IPS DF 4.7 (cell line): ENCODE results near the gene PTPRM.
"Not testable (repeated sequence)": the region's sequence is repeated elsewhere in the genome, so short reads cannot be mapped to it uniquely, and the experiment has no call there.

Source experiments
- DNase-seq: peaks from one replicate; pipeline ENCODE4 v3.0.0-alpha.2; 2013; ENCODE audit warnings: low spot score; ENCODE audit errors: extremely low read depth

The PTPRM gene

DNA sequence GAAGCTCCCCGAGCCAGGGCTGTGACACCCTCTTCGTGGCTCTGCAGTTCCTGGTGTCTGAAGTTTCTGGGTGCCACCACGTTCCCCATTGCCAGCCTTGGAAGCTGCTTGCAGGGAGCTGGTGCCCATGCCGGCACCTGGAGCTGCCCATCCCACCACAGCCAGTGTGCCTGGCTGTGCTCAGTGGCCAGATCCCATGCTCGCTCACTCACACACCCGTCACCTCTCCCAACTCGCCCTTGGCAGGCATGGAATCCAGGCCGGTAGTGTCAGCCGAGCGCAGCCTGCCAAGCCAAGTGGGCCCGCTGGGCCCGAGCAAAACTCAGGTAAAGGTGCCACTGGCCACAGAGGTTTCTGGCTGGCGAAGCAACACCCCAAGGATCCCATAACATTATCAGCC lies 370.2 kb downstream of the PTPRM start:
- no peak for DNase-seq

DNA sequence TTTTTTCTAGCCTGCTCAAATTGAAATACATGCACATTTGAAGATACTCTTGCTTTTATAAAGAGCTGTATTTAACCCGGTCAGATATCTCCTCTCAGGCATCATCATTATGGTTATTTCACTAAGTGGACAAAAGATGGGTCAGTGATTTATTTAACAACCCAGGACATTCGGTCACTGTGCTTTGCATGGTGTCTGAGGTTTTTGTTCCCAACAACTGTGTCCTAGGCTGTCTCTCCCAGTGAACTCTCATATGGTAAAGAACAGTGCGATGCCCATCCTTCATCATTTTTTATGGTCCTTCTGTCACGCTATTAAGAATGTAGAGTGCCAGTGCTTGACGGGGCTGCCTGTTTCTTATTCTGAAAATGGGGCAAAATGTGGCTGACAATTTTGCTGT lies 372.4 kb downstream of the PTPRM start:
- no peak for DNase-seq

DNA sequence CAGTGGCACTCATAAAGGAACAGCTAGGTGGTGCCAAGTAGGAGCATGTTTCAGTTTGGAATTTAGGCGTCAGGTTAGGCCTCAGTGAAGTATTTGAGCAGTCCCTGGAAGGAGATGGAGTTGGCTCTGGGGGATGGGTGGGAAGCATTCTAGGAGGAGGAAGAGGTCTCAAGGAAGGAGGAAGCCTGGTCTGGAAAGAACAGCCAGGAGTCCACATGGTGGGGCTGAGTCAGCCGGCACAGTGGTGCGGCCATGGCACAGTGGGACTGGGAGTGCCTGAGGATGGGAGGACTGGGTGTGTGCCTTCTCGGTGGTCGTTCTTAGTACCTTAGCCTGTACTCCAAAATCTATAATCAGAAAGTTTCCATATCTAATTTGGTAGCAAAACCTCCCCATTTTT lies 373.3 kb downstream of the PTPRM start:
- DNase-seq = no peak

DNA sequence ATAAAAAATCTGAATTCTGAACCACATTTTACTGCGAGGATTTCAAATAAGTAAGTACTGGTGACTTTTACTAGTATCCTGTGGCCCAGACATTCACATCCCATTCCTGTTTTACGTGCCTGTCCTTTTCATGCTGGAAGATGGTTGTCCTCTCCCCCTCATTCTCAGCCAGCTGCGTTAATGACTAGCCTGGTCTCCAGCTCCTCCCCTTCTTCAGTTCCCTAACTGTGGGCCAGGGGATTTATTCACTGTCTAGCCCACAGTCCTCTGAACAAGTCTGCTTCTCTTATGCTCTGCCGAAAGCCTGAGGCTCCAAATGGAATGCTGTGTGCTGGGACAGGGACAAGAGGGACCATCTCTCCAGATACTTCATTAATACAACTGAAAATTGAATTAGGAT lies 373.9 kb downstream of the PTPRM start:
- no peak for DNase-seq

DNA sequence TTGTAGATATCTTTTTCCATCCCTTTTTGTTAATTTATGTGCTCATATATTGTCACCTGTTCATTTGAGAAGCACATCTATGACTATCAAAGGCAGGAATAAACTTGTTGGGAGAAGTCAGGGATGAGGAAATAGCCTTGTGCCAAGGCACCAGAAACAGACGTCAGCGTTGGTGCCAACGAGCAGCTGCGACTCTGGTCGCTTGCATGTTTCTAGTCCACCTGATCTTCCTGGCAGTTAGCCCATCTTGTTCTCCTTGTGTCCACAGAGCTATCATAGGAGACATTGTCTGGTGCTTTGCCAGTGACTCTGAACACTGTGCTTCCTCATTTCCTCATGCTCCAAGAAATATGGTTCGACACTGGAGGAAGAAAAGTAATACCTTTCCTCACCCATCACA lies 374.4 kb downstream of the PTPRM start:
- no peak for DNase-seq

DNA sequence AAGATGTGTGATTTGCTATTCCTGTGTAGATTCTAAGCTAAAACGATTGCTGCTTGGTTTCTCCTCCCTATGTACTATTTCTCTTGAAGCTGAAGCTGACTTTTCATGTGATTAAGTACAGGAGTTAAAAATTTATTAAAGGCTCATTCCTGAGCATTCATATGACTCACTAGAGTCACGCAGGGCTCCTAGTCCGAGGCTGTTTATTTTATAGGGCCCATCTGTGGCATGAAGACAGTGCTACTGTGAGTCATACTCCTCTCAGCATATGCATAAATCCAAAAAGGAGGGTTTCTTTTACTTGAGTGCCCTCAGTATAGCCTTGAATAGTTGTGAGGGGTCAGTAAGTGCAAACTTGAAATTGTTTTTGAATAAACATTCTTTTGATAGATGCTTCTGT lies 378.8 kb downstream of the PTPRM start:
- DNase-seq = no peak

DNA sequence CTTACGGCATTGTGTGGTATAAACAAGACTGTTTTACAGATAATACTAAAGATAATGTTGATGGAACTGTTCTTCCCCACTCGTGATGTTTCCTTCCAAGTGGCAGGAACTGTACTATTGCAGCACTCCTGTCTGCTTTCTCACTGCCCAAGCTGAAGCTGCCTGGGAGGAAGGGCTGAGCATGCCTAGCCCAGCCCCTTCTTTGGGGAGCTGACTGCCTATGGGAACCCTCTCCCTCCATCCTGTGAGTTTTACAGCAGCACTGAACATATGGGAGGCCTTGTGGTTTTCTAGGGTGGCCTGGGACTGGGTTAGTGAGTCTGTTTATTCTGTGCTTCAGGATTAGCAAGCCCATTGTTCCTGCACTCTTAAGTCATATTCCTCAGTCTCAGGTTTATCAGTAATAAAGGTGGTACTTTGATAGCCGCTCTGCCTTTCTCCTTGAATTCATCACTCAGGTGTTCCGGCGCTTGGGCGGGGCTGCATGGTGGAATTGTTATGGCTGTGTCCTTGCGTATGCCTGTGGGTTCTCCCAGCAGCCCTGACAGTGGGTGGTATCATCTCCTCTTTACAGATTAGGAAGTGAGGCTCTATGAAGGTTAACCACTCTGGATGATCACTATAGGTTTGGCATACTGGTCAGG lies 379.7 kb downstream of the PTPRM start:
- DNase-seq = no peak

DNA sequence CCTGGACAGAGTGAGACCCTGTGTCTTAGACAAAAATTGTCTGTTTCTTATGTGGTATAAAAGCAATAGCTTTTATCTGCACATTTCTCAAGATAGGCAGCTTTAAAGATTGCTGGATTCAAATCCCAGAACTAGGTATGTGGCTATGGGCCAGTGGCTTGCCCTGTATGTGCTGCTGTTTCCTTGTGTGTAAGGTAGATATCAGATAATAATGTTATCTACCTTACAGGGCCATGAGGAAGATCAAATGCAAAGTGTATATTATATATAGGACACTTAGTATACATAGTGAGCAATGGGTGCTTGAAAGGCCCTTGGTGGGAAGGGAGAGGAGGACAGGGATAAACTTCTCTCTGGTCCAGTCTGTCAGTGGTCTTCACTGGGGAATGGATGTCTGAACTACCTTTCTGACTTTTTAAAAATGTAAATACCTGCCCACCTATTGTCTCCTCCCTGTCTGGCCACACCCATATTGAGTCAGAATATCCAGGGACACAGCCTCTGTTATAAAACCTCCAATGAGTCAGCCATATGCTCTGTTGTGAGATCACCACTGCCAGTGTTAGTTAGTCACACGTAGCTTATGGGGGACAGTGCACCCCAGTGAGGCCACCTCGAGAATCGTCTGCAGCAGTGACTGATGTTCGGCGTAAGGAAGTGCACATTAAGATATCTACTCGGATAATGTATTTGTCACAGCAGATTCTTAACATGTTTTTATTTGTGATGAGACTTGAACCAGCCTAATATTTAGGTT lies 383.4 kb downstream of the PTPRM start:
- DNase-seq = no peak

DNA sequence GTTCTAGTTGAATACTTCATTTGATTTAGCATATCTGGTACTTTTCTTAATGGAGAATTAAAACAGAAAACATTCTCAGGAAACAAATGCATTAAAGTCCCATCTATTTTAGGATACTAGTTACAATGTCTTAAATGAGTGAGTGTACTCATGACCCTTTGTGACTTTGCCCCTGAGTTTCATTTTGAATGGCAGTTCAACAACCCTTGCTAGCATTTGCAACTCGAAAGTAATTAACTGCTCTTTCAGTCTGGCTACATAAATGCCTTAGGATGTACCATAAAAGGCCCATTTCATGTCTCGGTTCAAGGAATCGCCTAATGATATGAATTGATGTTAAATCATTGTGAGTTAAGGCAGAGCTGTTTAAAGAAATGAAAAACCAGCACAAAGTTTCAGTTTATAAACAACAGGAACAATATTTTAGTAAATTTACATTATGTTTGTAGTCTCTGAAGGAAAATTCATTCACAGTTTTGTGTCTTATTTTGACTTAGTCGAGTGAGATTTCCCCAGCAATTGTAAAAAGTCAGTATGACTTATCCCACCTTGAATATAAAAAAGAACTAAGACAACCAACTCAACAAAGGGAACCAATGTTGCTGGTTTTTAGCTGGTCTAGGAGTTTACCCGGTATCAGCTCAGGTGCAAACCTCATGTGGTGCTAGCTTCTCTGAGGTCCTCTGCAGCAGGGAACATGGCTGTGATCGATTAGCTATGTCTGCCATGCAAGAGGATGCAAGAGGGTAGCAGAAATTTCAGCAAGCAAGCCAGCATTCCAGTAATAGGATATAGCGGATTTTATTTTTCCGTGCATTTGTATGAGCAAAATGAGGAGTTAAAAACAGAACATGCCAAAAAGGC lies 386.2 kb downstream of the PTPRM start:
- DNase-seq = no peak

DNA sequence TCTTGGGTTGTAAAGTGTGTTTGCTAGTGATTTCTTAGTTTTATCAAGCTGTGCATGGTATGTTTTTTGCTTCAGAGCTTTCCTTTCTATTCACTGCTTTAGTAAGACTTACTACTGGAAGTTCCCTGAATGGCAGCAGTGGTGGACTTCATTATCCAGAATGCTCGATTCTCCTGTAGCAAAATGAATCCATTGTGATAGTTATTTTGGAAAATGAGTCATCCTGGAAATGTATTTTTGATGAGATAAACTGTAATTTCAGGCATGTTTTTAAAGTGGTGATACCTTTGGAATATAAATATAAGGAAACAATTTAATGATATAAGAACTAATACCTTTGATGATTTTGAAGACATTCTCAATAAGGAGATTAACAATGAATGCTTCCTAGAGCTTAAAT lies 387.1 kb downstream of the PTPRM start:
- DNase-seq = no peak

DNA sequence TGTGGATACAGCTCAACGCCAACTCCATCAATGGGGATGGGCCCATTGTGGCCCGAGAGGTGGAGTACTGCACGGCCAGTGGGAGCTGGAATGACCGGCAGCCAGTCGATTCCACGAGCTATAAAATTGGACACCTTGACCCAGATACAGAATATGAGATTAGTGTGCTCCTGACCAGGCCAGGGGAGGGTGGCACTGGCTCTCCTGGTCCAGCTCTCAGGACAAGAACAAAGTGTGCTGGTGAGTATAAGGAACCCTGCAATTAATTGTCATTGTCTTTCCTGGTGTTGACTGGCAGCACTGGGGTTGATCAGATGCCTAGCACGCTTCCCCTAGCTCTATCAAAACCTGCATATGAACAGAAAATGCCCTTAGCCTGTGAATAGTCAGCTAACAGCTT lies 388.1 kb downstream of the PTPRM start:
- DNase-seq = no peak

DNA sequence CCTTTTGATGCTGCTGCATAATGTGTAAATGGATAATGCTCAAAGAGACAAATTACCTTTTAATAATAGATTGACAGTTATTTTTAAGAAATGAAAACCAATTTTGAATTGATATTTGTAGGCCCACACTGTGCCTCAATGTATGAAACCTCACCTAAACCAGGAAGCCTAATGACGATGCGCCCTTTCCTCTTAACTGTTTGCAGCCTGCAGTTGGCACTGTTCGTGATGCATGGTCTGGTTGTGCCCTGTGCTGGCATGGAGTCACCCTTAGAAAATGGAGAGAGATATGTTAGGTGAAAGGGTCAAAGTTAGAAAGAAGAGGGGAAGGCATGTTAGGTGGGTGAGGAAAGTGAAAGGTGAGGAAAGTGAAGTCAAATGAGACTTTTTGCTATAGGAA lies 390.2 kb downstream of the PTPRM start:
- DNase-seq = no peak

DNA sequence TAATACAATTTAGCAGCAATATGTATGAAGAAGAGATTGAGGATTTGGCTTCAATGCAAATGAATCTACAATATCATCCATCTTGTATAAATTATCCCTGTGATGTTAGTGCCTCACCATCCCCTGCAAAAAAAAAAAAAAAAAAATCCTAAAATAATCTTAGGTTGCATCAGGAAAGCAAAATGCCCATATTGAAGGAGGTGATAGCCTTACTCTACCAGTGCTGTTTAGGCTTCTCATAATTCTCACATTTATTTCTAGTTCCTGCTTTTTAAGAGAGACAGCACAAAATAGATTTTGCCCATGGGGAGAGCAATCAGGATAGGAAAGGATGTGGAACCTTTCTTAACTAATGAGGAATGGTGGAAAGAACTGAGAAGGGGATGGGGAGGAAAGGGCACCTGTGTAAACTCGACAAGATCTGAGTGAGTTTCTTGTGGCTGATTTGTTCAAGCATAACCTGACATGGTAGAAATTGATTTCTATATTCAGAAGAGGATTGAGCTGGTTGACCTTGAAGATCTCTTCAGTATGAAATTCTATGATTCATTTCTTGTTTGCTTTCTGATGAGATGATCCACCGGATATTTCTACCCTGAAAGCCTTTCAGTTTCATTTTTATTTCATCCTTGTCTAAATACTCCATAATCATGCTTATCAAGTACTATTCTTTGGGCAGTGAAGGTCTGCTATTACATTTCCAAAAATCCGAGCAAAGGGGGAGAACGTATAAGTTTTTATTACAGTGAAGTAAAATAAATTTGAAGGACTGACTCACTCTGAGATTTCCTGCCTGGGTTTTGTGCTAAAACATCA lies 391.2 kb downstream of the PTPRM start:
- no peak for DNase-seq

DNA sequence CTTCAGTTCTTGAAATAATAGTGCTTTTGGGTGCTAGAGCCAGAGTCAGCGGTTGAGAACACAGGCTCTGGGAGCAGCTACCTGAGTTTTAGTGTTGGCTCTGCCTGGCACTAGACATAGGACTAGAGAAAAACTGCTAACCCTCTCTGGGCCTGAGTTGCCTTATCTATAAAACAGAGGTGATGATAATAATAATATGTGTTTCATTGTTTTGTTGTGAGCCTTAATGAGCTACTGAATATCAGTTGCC lies 391.7 kb downstream of the PTPRM start:
- DNase-seq = no peak

DNA sequence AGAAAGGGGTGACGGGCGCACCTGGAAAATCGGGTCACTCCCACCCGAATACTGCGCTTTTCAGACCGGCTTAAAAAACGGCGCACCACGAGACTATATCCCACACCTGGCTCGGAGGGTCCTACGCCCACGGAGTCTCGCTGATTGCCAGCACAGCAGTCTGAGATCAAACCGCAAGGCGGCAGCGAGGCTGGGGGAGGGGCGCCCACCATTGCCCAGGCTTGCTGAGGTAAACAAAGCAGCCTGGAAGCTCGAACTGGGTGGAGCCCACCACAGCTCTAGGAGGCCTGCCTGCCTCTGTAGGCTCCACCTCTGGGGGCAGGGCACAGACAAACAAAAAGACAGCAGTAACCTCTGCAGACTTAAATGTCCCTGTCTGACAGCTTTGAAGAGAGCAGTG lies 399.6 kb downstream of the PTPRM start:
- not testable (repeated sequence) for DNase-seq

DNA sequence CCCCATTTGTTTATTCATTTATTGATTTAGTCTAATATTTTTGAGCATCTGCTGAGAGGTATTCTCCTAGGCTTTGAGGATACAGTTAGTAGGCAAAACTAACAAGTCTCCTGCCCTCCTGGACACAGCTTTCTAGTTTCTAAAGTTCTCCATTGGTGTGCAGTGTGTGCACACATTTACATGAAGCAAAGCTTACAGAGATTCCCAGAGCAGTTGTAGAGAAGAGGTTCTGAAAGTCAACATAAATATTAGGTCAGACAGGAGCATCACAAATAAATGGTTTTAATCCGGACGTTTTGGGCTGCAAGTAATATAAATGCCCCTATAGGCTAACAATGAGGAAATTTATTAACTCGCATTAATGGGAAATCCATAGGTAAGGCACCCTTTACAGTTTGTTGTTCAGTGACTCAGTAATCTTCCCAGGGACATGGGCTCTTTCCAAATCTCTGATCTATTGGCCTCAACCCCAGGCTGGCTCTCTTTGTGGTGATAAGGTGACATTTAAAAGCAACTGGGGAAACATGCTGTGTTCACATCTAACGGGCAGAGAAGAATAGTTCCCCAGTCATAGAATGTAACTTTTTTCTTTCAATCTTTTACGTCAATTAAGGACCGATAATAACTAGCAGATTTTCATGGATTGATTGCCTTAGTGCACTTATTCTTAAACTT lies 407.2 kb downstream of the PTPRM start:
- DNase-seq = no peak

DNA sequence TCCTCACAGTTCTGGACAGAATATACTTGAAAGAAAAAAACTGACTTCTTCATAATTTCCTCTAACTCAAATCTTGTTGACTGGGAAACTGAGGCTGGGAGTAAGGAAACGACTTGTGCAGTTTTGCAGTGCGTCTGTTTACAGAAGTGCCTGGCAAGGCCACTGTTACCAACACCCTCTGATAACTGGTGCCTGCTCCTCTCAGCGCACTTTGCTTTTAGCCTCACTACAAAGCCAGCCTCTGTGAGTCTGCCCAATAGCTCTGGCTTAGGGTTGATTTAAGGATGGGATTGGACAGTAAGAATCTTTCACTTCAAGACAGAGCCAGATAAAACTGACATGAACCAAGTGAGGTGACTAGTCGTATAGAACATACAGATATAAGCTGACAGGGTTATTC lies 410.8 kb downstream of the PTPRM start:
- no peak for DNase-seq

DNA sequence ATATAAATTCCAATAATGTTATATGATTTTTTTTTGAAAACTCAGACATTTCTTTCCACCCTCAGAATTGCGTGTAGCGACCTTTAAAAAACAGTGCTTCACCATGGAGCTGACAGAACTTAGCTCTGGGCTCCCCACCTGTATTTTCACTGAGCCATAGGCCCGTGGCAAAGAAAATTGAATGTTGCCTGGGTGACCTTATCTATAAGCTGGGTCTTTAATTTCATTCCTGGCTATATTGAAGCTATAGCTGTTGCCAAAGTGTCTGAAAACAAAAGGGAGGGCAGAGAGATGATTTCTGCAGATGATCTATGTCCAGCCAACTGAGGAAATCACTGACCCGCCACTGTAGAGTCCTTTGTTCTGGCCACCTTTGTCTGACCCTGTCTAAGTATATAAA lies 411.7 kb downstream of the PTPRM start:
- no peak for DNase-seq

DNA sequence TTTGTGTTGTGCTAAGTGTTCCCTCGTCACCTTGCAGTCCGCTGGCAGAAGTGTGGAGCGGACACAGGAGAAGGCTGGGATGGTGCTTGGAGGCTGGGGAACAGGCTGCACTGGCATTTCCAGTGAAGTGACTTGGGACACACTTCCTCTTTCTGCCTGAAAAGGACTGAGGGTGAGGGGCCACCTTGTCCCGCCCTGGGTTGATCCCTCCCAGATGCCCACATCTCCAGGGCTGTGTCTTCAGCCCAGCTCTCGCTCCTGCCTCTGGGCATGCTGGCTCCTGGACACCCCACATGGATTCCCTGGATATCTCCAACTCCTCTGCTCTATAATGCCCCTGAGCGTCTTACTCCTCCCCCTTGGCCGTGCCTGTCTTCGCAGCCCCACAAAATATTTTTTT lies 412.6 kb downstream of the PTPRM start:
- no peak for DNase-seq

DNA sequence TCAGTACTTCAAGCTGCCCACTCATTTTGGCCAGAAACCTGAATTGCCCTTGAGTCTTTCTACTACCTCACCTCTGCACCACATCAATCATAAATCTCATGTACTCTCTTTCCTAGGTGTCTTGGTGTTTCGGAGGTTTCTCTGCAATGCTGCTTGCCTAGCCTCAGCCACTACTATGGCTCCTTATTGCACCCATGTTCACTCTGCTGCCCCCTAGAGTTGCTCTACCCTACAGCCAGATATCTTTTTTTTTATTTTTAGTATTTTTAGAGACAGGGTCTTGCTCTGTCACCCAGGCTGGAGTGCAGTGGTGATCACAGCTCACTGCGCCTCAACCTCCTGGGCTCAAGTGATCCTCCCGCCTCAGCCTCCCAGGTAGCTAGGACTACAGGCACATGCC lies 413.0 kb downstream of the PTPRM start:
- no peak for DNase-seq

DNA sequence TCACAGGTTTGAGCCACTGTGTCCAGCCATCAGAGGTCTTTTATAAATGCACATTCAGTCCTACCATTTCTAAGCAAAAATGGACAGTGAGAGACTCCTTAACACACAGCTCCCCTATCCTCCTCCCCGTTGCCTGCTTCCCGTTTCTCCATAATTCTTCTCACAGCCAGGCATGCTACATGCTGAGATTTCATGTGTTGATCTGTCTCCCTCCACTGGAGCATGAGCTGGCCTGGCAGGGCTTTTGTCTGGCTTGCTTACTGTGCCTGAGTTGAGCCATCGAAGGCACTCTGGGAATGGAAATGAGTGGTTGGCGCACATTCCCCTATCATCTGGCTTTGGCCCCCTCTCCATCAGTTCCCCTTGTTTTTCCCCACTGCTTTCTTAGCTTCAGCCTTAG lies 413.5 kb downstream of the PTPRM start:
- no peak for DNase-seq
